Activated CD4-positive, alpha-beta T cell treated with anti-CD3 and anti-CD28 coated beads for 4 hours (primary cell): ENCODE results near the gene CTNND2.

Experiments
- DNase-seq, 2 donors: peaks; one replicate each; pipeline ENCODE4 v3.0.0-alpha.2; 2020

Gene CTNND2

DNA sequence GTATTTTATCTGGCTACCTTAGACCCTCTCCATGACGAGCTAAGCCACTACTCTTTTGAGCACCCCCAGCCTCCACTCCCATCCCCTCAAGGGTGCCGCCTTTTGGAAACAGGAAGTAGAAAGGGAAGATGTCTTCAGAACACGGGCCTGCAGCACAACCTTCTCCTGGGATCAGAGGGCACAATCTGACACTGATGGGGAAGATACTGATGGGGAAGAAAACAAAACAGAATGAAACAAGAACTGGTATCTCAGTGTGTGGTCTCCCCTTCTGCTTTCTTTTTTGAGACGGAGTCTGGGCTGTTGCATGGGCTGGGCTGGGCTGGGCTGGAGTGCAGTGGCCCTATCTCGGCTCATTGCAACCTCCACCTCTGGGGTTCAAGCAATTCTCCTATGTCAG lies 603.5 kb downstream of the CTNND2 start:
- DNase-seq = no peak

DNA sequence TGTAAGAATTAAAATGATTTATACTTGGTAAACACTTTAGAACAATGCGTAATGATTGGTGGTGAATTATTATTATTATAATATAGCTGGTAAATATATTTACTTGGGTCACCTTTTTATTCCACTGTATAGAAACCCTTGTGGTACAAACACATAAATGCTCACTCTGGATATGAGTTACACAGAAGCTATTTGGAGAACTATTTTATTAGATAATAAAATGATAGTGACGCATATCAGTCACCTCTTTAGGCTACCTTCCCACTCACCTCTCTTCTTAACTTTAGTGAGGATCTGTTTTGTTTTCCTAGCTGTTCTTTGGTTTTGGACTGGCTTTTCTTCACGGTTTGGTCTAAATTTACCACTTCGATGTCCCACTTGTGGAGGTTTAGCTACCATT lies 605.4 kb downstream of the CTNND2 start:
- no peak for DNase-seq

GRCh38 chr5:11293523-11293922 lies 610.7 kb downstream of the CTNND2 start:
- DNase-seq = no peak

- DNase-seq = no peak
These were observed 611.4 kb downstream of the CTNND2 start for GRCh38 chr5:11292648-11293356.

- no peak for DNase-seq
These were observed 614.5 kb downstream of the CTNND2 start for GRCh38 chr5:11289733-11290132.

DNA sequence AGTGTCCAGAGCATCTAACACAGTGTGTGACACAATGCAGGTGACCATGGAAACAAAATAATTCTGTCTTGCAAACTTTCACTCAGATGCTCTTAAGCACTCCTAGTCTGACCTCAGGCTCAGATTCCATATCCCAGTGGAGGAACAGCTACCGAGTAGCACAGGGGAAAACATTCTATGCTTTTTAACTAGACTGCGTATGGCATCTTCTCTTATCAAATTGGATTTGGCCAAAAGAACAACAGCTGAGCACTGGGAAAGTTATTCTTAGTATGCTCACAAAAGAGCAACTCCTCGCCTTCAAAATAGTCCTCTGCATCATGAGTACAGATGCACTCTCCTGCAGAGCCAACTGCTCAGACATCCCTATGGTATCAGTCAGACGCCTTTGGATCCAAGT lies 615.0 kb downstream of the CTNND2 start:
- no peak for DNase-seq

DNA sequence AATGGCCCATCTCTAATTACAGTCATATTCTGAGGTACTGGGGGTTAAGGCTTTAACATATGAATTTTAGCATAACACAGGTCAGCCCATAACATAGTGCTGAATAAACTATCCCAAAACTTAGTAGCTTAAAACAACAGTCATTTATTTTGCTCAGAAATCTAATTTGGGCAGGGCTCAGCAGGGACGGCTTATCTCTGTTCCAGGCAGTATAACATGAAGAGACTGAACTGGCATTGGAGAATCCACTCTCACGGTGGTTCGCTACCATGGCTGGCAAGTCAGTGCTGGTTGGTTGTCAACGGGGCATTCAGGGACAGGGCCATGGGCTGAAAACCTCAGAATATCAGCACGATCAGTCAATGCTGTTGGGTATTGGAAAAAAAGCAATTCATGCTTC lies 622.4 kb downstream of the CTNND2 start:
- no peak for DNase-seq

GRCh38 chr5:11277323-11277722 lies 626.9 kb downstream of the CTNND2 start:
- no peak for DNase-seq

- no peak for DNase-seq
These were observed 630.9 kb downstream of the CTNND2 start for GRCh38 chr5:11273180-11273903.

DNA sequence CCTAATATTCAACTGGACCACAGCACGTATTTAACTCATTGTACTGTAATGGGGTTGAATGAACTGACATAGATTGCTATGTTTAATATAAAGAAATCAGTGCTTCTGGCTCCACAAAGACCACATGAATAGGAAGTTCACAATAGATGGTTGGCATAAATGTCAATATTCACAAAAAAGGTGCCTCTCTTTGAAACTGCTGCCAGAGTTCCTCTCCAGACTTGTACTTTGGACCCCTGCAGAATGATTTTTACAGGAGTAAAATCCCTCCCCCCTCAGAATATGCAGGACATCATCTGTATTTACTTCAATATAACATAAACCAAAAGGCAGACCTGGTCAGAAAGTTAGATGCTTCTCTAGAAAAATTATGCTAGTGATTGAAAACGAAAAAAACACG lies 634.7 kb downstream of the CTNND2 start:
- DNase-seq = no peak

DNA sequence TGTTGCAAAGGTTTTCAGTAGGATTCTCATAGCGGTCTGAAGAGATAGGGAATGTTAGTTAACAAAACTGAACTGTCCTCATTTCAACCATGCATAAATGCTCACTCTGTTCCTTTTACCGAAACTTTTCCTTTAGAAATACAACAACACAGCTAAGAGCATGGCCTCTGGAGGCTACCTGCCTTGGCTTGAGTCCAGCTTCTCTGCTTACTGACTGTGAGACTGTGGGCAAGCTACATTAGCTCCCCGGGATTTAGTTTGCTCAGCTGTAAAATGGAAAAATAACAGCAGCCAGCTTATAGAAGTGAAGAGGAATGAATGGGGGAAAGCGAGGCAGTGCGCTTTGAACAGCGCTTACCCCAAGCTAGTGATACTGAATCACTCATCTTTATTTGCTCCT lies 635.4 kb downstream of the CTNND2 start:
- no peak for DNase-seq

DNA sequence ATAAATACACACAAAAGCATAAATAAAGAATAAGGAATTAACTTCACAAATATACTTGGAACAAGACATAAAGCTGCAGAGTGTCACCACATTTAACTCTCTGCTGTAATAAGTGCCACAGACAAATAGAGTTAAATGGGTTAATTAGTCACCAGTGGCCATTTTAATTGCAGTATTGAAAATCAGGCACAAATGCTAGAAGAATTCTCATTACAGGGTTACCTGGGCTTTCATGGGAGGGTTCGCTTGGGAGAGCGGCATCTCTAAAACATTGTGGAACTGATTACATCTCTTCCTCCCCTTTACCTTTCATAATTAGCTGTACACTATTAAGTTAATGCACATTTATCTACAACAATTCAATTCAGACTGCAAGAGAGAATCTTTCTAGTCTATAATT lies 637.9 kb downstream of the CTNND2 start:
- DNase-seq = no peak

- DNase-seq = no peak
These were observed 643.0 kb downstream of the CTNND2 start for GRCh38 chr5:11261241-11261640.

GRCh38 chr5:11258001-11258400 lies 646.2 kb downstream of the CTNND2 start:
- DNase-seq = no peak

DNA sequence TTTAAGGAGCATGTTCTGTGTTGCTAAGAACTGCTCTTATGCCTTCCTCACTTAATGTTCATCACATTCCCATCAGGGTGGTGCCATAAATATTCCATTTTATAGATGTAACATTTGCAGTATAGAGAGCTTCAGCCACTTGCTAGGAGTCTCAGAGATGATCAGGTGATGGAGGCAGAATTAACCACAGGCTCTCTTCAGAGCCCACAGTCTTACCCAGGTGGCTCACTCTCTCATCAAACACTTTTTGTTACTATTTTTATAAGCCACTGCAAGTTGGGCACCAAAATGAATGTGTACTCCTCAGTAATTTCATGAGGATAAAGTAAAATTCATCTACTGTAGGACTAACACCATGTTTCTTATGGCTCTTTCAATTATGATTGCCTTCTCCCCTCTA lies 651.7 kb downstream of the CTNND2 start:
- no peak for DNase-seq

DNA sequence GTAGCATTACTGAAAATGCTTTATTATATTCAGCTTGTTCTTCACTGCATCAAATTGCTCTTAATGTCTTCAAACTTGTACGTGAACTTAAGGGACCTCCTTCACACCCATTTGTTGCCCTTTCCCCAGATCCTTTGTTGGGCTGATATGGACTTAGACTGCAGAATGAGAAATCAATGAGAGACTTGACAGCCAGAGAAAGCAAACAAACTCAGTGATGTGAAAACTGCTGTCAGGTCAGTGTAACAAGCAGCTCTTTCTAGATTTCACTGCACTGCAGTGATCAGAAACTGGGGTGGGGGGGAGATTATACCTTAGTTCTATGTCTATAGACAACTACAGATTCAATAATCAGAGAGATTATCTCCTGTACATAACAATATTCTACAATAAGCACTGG lies 652.2 kb downstream of the CTNND2 start:
- DNase-seq = no peak

DNA sequence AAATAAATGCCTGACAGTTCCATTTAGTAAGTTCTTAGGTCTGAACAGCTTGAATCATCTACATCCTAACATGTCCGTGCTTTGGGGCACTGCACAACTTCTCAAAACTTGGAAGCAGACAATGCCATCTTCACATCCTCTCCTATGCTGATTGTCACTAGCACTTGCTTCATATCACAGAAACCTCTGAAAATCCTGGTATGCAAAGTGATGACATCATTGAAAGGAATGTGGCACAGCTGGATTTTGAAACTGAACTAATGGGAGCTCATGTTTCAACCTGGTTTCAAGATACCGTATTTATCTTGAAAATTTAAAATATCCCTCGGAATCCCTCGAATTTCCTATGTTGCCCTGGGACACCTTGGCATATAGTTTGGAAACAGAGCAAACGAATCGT lies 653.0 kb downstream of the CTNND2 start:
- no peak for DNase-seq

- no peak for DNase-seq
These were observed 655.3 kb downstream of the CTNND2 start for GRCh38 chr5:11248966-11249365.

DNA sequence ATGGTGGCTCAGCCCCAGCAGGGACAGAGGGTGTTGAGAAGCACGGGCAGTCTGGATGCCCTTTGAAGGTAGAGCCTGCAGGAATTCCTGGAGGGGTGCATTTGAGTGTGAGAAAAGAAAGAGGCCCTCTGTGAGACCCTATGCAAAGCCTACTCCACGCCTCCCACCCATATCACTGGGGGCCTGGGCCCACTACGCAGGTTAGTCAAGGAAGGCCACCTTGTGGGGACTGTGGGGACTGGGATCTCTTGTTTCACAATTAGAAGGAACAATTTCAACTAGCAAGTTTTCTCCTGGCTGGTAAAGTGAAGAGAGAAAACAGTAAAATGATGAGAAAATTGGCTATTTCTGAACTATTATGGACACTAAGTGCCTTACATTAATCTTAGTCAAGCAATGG lies 657.0 kb downstream of the CTNND2 start:
- DNase-seq = no peak

- no peak for DNase-seq
These were observed 663.7 kb downstream of the CTNND2 start for GRCh38 chr5:11240293-11241190.

DNA sequence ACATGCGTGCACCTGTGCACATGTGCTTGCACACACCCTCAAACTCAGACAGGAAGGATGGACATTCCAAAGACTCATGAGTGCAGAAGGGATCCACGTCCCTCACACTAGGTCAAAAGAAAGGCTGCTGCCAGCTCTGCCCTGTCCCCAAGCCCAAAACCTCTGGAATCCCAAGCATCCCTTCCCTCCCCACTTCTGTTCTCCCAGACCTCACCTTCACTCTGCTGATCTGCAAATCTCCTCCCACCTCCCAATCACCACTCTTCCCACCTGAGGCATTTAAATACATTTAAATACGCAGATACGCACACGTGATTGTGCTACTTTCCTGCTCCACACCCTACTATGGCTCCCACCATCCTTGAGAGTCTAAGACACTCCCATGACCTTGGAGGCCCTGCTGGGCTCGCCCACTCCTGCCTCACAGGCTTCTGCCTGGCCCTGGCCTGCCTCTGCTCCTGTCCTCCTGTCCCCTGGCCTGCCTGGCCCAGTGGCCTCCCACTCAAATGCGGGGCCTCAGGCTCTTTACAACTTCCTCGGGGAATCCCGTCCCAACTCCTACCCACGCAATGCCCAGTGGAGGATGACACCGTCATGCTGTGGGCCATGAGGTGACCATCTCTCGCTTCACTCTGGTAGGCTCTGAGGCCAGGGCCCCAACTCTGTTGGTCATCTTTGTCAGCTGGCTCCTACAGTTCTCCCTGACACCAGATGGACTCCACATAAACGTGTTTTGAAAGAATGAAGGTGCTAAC lies 664.8 kb downstream of the CTNND2 start:
- no peak for DNase-seq

DNA sequence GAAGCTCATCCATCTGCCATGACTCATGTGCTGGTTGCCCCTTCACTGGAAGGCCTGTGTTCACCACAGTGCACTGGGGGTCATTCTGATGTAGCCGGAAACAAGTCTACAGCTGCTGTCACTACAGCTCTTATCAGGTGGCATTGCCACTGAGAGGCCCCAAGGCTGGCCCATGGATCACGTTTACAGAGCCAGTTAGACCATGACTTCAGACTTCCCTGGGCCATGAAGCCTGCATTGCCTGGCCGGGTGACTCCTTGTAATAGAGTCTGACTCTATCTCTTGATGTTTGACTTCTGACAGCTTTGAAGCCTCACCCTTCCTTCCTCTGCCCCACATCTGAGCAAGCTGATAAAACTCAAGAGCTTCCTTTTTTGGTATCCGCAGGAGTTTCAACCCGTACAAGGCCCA lies 669.7 kb downstream of the CTNND2 start:
- DNase-seq = no peak

- no peak for DNase-seq
These were observed 673.4 kb downstream of the CTNND2 start for GRCh38 chr5:11230890-11231289.
